Medulla oblongata (tissue), 1 donor: ENCODE data around the gene EBLN2.

Experiments
- DNase-seq: peaks from one replicate; pipeline ENCODE4 v3.0.0-alpha.2; 2015; ENCODE audit errors: extremely low spot score

Gene EBLN2

DNA sequence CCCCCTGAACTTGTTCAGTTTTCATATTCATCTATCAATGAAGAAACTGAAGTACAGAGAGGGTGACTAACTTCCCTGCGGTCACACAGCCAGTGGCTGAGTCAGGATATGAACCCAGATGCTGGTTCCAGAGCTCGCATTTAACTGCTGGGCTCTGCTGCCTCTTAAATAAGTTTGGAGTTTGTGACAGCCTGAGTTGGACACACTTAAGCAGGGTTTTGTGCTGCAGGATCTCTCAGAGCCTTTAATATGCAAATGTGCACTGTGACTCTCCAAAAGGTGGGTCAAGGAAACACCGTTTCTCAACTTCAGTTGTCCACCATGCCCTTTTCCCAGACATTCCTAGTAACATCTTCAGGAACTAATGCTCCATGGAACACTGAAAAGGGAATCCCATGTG lies 45.8 kb downstream of the EBLN2 start:
- no peak for DNase-seq

DNA sequence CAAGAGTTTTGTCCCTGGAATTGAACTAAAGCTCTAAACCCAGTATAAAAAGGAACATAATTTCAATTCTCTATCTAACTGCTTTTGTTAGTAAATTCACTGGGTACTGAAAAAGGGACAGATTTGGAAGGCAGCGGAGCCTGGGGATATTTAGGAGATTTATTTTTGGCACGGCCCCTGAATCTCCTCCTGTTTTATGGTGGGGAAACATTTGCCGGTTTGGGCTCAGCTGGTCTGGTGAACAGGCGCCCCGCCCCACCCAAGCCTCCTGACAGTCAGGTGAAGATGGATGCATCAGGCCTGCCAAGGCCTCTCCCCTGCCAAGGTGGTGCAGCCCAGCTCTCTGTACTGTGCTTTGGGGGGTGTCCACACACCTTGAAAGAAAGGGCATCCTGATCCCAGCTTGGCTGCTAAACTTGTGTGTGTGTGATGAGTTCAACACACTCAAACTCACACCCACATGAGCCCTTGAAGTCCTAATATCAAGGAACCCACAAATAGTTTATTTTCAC lies 46.3 kb downstream of the EBLN2 start:
- DNase-seq, result no peak

GRCh38 chr3:73108750-73109149 lies 47.3 kb downstream of the EBLN2 start:
- DNase-seq, result no peak

DNA sequence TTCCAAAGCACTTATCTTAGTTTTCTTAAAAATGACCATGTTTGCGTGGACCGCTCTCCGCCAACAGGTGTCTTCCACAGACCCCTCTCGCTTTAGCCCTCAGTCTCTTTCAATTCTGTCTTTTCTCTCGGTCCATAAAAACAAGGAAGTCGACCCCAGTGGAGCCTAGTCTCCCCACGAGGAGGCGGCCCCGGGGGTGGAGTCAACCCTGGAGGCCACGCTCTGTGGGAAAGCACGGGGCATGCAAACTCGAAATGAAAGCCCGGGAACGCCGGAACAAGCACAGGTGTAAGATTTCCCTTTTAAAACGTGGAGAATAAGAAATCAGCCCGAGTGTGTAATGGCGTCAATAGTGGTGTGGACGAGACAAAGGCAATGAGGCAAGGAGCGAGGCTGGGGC lies 49.1 kb downstream of the EBLN2 start:
- DNase-seq, result no peak
